HEK293 (cell line): ENCODE results near the gene SACS.

Source experiments
- CTCF ChIP-seq: fragments of 450-650 bp; formaldehyde crosslinking; IDR thresholded peaks from 2 replicates; pipeline ENCODE4 v1.5.1; 2016; ENCODE audit warnings: missing biosample characterization, missing genetic modification characterization
- SETDB1 ChIP-seq: IDR thresholded peaks from one replicate; pipeline ENCODE4 v1.6.1; 2017; ENCODE audit warnings: mild to moderate bottlenecking, low read length, moderate library complexity, mixed read lengths; ENCODE audit not compliant: insufficient read length
- YY2 ChIP-seq: fragments of 450-650 bp; formaldehyde crosslinking; IDR thresholded peaks from 2 replicates; pipeline ENCODE4 v1.5.1; 2016; ENCODE audit warnings: missing biosample characterization, missing genetic modification characterization
- ZNF223 ChIP-seq: fragments of 450-650 bp; formaldehyde crosslinking; IDR thresholded peaks from 2 replicates; pipeline ENCODE4 v1.5.1; 2016; ENCODE audit warnings: missing biosample characterization, missing genetic modification characterization
- ZNF23 ChIP-seq: fragments of 450-650 bp; formaldehyde crosslinking; IDR thresholded peaks from 2 replicates; pipeline ENCODE4 v1.5.1; 2016; ENCODE audit warnings: missing biosample characterization, missing genetic modification characterization, borderline replicate concordance
- ZNF311 ChIP-seq: fragments of 450-650 bp; formaldehyde crosslinking; IDR thresholded peaks from 2 replicates; pipeline ENCODE4 v1.5.1; 2017; ENCODE audit warnings: missing biosample characterization, missing genetic modification characterization, borderline replicate concordance
- ZNF549 ChIP-seq: fragments of 450-650 bp; IDR thresholded peaks from 2 replicates; pipeline ENCODE4 v1.5.1; 2018; ENCODE audit warnings: missing biosample characterization, missing genetic modification characterization, mild to moderate bottlenecking, inconsistent platforms, moderate library complexity
- ZNF610 ChIP-seq: fragments of 450-650 bp; formaldehyde crosslinking; IDR thresholded peaks from 2 replicates; pipeline ENCODE4 v1.5.1; 2016; ENCODE audit warnings: missing biosample characterization, missing genetic modification characterization, borderline replicate concordance
- ZNF621 ChIP-seq: fragments of 450-650 bp; formaldehyde crosslinking; IDR thresholded peaks from 2 replicates; pipeline ENCODE4 v1.5.1; 2017; ENCODE audit warnings: missing biosample characterization, missing genetic modification characterization
- ZNF660 ChIP-seq: fragments of 450-650 bp; IDR thresholded peaks from 2 replicates; pipeline ENCODE4 v1.5.1; 2018; ENCODE audit warnings: missing biosample characterization, mild to moderate bottlenecking, missing genetic modification characterization
- ZNF692 ChIP-seq: fragments of 450-650 bp; formaldehyde crosslinking; IDR thresholded peaks from 2 replicates; pipeline ENCODE4 v1.5.1; 2016; ENCODE audit warnings: missing biosample characterization, missing genetic modification characterization
- ZNF707 ChIP-seq: fragments of 450-650 bp; formaldehyde crosslinking; IDR thresholded peaks from 2 replicates; pipeline ENCODE4 v1.5.1; 2016; ENCODE audit warnings: missing biosample characterization, missing genetic modification characterization
- ZNF777 ChIP-seq: fragments of 450-650 bp; formaldehyde crosslinking; IDR thresholded peaks from 2 replicates; pipeline ENCODE4 v1.5.1; 2017; ENCODE audit warnings: missing biosample characterization, missing genetic modification characterization, borderline replicate concordance
- TF ChIP-seq, protein P1 (sequence below): fragments of 450-650 bp; formaldehyde crosslinking; conservative IDR thresholded peaks from 2 replicates; pipeline ENCODE4 v1.5.1; 2016; ENCODE audit warnings: low read depth, missing biosample characterization, missing genetic modification characterization
- TF ChIP-seq, protein P2 (sequence below): fragments of 450-650 bp; formaldehyde crosslinking; conservative IDR thresholded peaks from 2 replicates; pipeline ENCODE4 v1.5.1; 2016; ENCODE audit warnings: low read depth, missing biosample characterization, missing genetic modification characterization
- TF ChIP-seq, protein P3 (sequence below): fragments of 450-650 bp; formaldehyde crosslinking; IDR thresholded peaks from 2 replicates; pipeline ENCODE4 v1.5.1; 2016; ENCODE audit warnings: missing biosample characterization, missing genetic modification characterization
- TF ChIP-seq, protein P4 (sequence below): fragments of 450-650 bp; formaldehyde crosslinking; IDR thresholded peaks from 2 replicates; pipeline ENCODE4 v1.5.1; 2016; ENCODE audit warnings: missing biosample characterization, missing genetic modification characterization, low read depth

SACS gene

DNA sequence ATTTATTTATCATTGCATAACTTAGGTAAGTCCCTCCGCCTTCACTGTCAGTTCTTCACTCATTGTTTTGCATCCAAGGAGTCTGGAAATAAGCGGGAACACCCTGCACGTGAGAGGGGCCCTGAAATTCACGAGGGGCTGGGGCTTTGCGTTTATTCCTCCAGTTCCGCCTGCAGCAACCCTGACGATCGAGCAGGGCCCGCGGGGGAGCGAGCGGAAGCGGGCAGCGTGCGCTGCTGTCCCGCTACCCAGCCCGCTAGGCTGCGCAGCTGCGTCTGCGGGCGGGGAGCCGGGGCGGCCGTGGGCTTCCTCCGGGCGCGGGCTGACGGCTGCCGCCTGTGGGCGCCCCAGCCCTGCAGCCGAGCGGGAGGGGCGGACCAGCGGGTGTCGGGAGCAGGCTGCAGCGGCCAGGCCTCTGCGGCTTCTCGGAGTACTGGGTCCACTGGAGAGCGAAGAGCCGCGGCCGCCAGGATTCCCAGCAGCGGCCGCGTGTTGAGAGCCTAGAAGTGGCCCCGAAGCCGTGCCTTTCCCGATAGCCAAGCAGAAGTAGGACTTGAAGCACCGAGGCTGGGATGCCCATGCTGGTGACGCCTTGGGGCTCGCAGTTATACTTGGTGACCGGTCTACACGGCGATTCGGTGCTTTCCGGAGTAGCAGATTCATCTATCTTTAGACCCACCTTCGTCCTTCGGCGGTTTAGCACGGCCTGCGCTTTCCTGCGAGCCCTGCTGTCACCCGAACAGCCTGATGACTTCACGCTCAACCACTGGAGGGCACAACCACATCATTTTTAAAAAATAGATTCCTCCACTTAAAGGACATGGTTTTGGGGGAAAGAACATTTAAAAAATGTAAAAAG is 32.9 kb upstream of the SACS start (continued):
- no peak for TF ChIP-seq SETDB1
- TF ChIP-seq ZNF549 (tag by site-specific recombination): 0 out of 2 replicates have a peak, but pooled peaks have one; percentile 42
- no peak for TF ChIP-seq ZNF311 (tag by site-specific recombination)
- TF ChIP-seq ZNF660: 0 out of 2 replicates have a peak, but pooled peaks have one; percentile 31
- no peak for TF ChIP-seq YY2 (tag by site-specific recombination)
- no peak for TF ChIP-seq ZNF777 (tag by site-specific recombination)
- TF ChIP-seq, protein P1, sequence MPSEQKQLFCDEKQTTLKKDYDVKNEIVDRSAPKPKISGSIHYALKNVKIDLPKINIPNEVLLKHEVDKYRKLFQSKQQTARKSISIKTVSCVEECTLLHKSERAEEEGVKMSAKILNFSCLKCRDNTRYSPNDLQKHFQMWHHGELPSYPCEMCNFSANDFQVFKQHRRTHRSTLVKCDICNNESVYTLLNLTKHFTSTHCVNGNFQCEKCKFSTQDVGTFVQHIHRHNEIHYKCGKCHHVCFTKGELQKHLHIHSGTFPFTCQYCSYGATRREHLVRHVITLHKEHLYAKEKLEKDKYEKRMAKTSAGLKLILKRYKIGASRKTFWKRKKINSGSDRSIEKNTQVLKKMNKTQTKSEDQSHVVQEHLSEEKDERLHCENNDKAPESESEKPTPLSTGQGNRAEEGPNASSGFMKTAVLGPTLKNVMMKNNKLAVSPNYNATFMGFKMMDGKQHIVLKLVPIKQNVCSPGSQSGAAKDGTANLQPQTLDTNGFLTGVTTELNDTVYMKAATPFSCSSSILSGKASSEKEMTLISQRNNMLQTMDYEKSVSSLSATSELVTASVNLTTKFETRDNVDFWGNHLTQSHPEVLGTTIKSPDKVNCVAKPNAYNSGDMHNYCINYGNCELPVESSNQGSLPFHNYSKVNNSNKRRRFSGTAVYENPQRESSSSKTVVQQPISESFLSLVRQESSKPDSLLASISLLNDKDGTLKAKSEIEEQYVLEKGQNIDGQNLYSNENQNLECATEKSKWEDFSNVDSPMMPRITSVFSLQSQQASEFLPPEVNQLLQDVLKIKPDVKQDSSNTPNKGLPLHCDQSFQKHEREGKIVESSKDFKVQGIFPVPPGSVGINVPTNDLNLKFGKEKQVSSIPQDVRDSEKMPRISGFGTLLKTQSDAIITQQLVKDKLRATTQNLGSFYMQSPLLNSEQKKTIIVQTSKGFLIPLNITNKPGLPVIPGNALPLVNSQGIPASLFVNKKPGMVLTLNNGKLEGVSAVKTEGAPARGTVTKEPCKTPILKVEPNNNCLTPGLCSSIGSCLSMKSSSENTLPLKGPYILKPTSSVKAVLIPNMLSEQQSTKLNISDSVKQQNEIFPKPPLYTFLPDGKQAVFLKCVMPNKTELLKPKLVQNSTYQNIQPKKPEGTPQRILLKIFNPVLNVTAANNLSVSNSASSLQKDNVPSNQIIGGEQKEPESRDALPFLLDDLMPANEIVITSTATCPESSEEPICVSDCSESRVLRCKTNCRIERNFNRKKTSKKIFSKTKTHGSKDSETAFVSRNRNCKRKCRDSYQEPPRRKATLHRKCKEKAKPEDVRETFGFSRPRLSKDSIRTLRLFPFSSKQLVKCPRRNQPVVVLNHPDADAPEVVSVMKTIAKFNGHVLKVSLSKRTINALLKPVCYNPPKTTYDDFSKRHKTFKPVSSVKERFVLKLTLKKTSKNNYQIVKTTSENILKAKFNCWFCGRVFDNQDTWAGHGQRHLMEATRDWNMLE (tag by site-specific recombination): no peak
- TF ChIP-seq ZNF610: no peak
- TF ChIP-seq, protein P2, sequence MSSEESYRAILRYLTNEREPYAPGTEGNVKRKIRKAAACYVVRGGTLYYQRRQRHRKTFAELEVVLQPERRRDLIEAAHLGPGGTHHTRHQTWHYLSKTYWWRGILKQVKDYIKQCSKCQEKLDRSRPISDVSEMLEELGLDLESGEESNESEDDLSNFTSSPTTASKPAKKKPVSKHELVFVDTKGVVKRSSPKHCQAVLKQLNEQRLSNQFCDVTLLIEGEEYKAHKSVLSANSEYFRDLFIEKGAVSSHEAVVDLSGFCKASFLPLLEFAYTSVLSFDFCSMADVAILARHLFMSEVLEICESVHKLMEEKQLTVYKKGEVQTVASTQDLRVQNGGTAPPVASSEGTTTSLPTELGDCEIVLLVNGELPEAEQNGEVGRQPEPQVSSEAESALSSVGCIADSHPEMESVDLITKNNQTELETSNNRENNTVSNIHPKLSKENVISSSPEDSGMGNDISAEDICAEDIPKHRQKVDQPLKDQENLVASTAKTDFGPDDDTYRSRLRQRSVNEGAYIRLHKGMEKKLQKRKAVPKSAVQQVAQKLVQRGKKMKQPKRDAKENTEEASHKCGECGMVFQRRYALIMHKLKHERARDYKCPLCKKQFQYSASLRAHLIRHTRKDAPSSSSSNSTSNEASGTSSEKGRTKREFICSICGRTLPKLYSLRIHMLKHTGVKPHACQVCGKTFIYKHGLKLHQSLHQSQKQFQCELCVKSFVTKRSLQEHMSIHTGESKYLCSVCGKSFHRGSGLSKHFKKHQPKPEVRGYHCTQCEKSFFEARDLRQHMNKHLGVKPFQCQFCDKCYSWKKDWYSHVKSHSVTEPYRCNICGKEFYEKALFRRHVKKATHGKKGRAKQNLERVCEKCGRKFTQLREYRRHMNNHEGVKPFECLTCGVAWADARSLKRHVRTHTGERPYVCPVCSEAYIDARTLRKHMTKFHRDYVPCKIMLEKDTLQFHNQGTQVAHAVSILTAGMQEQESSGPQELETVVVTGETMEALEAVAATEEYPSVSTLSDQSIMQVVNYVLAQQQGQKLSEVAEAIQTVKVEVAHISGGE (tag by site-specific recombination): 0 out of 2 replicates have a peak, but pooled peaks have one; percentile 38
- TF ChIP-seq ZNF621 (tag by site-specific recombination): no peak
- TF ChIP-seq CTCF (tag by site-specific recombination): peak; percentile 29; the same call in 1 of the 2 replicates
- TF ChIP-seq, protein P3, sequence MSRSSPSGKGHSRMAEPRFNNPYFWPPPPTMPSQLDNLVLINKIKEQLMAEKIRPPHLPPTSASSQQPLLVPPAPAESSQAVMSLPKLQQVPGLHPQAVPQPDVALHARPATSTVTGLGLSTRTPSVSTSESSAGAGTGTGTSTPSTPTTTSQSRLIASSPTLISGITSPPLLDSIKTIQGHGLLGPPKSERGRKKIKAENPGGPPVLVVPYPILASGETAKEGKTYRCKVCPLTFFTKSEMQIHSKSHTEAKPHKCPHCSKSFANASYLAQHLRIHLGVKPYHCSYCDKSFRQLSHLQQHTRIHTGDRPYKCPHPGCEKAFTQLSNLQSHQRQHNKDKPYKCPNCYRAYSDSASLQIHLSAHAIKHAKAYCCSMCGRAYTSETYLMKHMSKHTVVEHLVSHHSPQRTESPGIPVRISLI: no peak
- no peak; the same call in none of the 2 replicates for TF ChIP-seq ZNF692
- no peak for TF ChIP-seq ZNF223 (tag by site-specific recombination)
- no peak for TF ChIP-seq ZNF707
- TF ChIP-seq, protein P4, sequence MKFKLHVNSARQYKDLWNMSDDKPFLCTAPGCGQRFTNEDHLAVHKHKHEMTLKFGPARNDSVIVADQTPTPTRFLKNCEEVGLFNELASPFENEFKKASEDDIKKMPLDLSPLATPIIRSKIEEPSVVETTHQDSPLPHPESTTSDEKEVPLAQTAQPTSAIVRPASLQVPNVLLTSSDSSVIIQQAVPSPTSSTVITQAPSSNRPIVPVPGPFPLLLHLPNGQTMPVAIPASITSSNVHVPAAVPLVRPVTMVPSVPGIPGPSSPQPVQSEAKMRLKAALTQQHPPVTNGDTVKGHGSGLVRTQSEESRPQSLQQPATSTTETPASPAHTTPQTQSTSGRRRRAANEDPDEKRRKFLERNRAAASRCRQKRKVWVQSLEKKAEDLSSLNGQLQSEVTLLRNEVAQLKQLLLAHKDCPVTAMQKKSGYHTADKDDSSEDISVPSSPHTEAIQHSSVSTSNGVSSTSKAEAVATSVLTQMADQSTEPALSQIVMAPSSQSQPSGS (tag by site-specific recombination): no peak
- TF ChIP-seq ZNF23: no peak
- TF ChIP-seq, all 188 proteins: peak for 25
